22Rv1 (cell line): ENCODE measurements around the gene B3GAT3.

Source experiments
- CTCF ChIP-seq: fragments of 450-650 bp; IDR thresholded peaks from 2 replicates; pipeline ENCODE4 v1.5.1; 2017; ENCODE audit warnings: mild to moderate bottlenecking
- ZFX ChIP-seq: fragments of 450-650 bp; IDR thresholded peaks from 2 replicates; pipeline ENCODE4 v1.6.1; 2017; ENCODE audit warnings: antibody characterized with exemption, borderline replicate concordance

- TF ChIP-seq CTCF: no peak
- no peak for TF ChIP-seq ZFX
Observed at GRCh38 chr11:62621027-62621566, 689 bp downstream of the B3GAT3 start.
